Astrocyte (in vitro differentiated cells and primary cell): ENCODE measurements around the gene MSRB3. TPM values are rescaled to one million over a fixed set of nuclear protein-coding genes. Genes with fewer than 3 reads are reported as not detected.

Experiments
- DNase-seq: peaks from one replicate; pipeline ENCODE4 v3.0.0-alpha.2; 2010; ENCODE audit warnings: low read depth
- FAIRE-seq: peaks from 2 replicates; lab custom pipeline; 2011; peaks lifted over from hg19 to GRCh38; lab: Jason Lieb, UNC
- H2AFZ ChIP-seq: 2 replicates; pipeline ENCODE4 v1.6.0; 2012; ENCODE audit warnings: low read depth, low read length, inconsistent platforms
- H3K27ac ChIP-seq: 2 replicates; pipeline ENCODE4 v1.5.1; 2011; ENCODE audit warnings: low read depth, low read length, inconsistent platforms
- H3K27me3 ChIP-seq: 2 replicates; pipeline ENCODE4 v1.6.0; 2011; ENCODE audit warnings: low read length, inconsistent platforms; ENCODE audit not compliant: insufficient read depth
- H3K36me3 ChIP-seq: 2 replicates; pipeline ENCODE4 v1.5.1; 2011; ENCODE audit warnings: low read length, inconsistent platforms; ENCODE audit not compliant: insufficient read depth
- H3K4me1 ChIP-seq: 2 replicates; pipeline ENCODE4 v1.5.1; 2011; ENCODE audit warnings: low read length, inconsistent platforms; ENCODE audit not compliant: insufficient read depth
- H3K4me2 ChIP-seq: 2 replicates; pipeline ENCODE4 v1.6.0; 2012; ENCODE audit warnings: low read length, inconsistent platforms
- H3K4me3 ChIP-seq: 2 replicates; pipeline ENCODE4 v1.5.1; 2011; ENCODE audit warnings: low read depth, mild to moderate bottlenecking, low read length, inconsistent platforms; ENCODE audit not compliant: insufficient read depth
- H3K79me2 ChIP-seq: 2 replicates; pipeline ENCODE4 v1.6.0; 2012; ENCODE audit warnings: mild to moderate bottlenecking, low read length, inconsistent platforms; ENCODE audit not compliant: insufficient read depth
- H3K9ac ChIP-seq: 2 replicates; pipeline ENCODE4 v1.6.0; 2012; ENCODE audit warnings: mild to moderate bottlenecking, low read length, inconsistent platforms
- H3K9me3 ChIP-seq: 2 replicates; pipeline ENCODE4 v1.5.1; 2012; ENCODE audit warnings: low read depth, mild to moderate bottlenecking, low read length, inconsistent platforms; ENCODE audit not compliant: insufficient read depth
- H4K20me1 ChIP-seq: 2 replicates; pipeline ENCODE4 v1.6.0; 2012; ENCODE audit warnings: low read length, inconsistent platforms; ENCODE audit not compliant: insufficient read depth
- H3K27ac Mint-ChIP-seq: one replicate; pipeline ENCODE4 v1.8.0; 2021; ENCODE audit warnings: mild to moderate bottlenecking, mixed read lengths; ENCODE audit not compliant: unreplicated experiment
- H3K27me3 Mint-ChIP-seq: one replicate; pipeline ENCODE4 v1.8.0; 2021; ENCODE audit warnings: low read depth, mixed read lengths; ENCODE audit not compliant: unreplicated experiment
- H3K36me3 Mint-ChIP-seq: one replicate; pipeline ENCODE4 v1.8.0; 2021; ENCODE audit warnings: low read depth, mixed read lengths; ENCODE audit not compliant: unreplicated experiment
- H3K4me1 Mint-ChIP-seq: one replicate; pipeline ENCODE4 v1.8.0; 2021; ENCODE audit warnings: low read depth, mixed read lengths; ENCODE audit not compliant: unreplicated experiment
- H3K4me3 Mint-ChIP-seq: one replicate; pipeline ENCODE4 v1.8.0; 2021; ENCODE audit warnings: mild to moderate bottlenecking, moderate library complexity, mixed read lengths; ENCODE audit not compliant: unreplicated experiment
- H3K9me3 Mint-ChIP-seq: one replicate; pipeline ENCODE4 v1.8.0; 2021; ENCODE audit warnings: mild to moderate bottlenecking, mixed read lengths; ENCODE audit not compliant: unreplicated experiment
- CTCF ChIP-seq: IDR thresholded peaks from 2 replicates; pipeline ENCODE4 v1.5.1; 2011; ENCODE audit warnings: low read depth, mild to moderate bottlenecking, inconsistent platforms, low read length, moderate library complexity; ENCODE audit not compliant: insufficient read depth
- EZH2 ChIP-seq: IDR thresholded peaks from 2 replicates; pipeline ENCODE4 v1.6.1; 2012; ENCODE audit warnings: mild to moderate bottlenecking, low read length, inconsistent platforms; ENCODE audit not compliant: insufficient read depth
- total RNA-seq: library from RNA; stranded (reverse); gene quantifications from 2 replicates; pipeline ENCODE4 v1.2.1, GENCODE V29; 2021

MSRB3 gene
- total RNA-seq, 1 donor from 2014 or later, result 73.0 TPM

- Histone ChIP-seq H3K4me2 (no peak overlapping the region), H4K20me1 (no peaks in the 10 kb centered on the region), H3K79me2 (no peaks in the 10 kb centered on the region), H2AFZ (no peak overlapping the region), H3K4me3 (no peak overlapping the region), H3K36me3 (no peaks in the 10 kb centered on the region), H3K9ac (no peak overlapping the region), H3K27ac (no peak overlapping the region), H3K4me1 (no peaks in the 10 kb centered on the region), H3K9me3 (no peaks in the 10 kb centered on the region), H3K27me3 (no peaks in the 10 kb centered on the region)
- Mint-ChIP-seq H3K9me3 (peaks cover 3% of the 10 kb centered on the region), H3K27me3 (no peaks in the 10 kb centered on the region), H3K36me3 (peaks cover 28% of the 10 kb centered on the region), H3K4me1 (peaks cover 2% of the 10 kb centered on the region), H3K27ac (no peak overlapping the region), H3K4me3 (no peak overlapping the region)
- TF ChIP-seq CTCF (no peak), EZH2 (no peak)
- DNase-seq (no peak), FAIRE-seq (no peak)
These were observed 129.1 kb downstream of the MSRB3 start for GRCh38 chr12:65407388-65408149.

GRCh38 chr12:65408441-65408840, 130.0 kb downstream of the MSRB3 start:
- peaks cover 22% of the 10 kb centered on the region for H3K36me3 Mint-ChIP-seq
- H3K4me3 ChIP-seq, result no peak overlapping the region

More at GRCh38 chr12:65408441-65408840, 130.0 kb downstream of the MSRB3 start:
- no peak for TF ChIP-seq CTCF
- no peak for TF ChIP-seq EZH2
- Mint-ChIP-seq H3K4me3 (no peak overlapping the region), H3K27me3 (no peaks in the 10 kb centered on the region), H3K27ac (no peak overlapping the region), H3K9me3 (peaks cover 5% of the 10 kb centered on the region), H3K4me1 (peaks cover 3% of the 10 kb centered on the region)
- DNase-seq (no peak), FAIRE-seq (no peak)
- Histone ChIP-seq H3K4me1 (no peaks in the 10 kb centered on the region), H4K20me1 (no peaks in the 10 kb centered on the region), H3K27me3 (no peaks in the 10 kb centered on the region), H3K79me2 (no peaks in the 10 kb centered on the region), H3K27ac (no peak overlapping the region), H3K9me3 (no peaks in the 10 kb centered on the region), H3K4me2 (no peak overlapping the region), H3K9ac (no peak overlapping the region), H2AFZ (no peak overlapping the region), H3K36me3 (no peaks in the 10 kb centered on the region)
